Epidermal melanocyte (primary cell): ENCODE data around the gene SPDYA.
"Not testable (repeated sequence)": the region's sequence is repeated elsewhere in the genome, so short reads cannot be mapped to it uniquely, and the experiment has no call there.

Experiments used
- DNase-seq: peaks from one replicate; pipeline ENCODE4 v3.0.0; 2011; ENCODE audit warnings: low spot score; ENCODE audit not compliant: insufficient read length

SPDYA gene

DNA sequence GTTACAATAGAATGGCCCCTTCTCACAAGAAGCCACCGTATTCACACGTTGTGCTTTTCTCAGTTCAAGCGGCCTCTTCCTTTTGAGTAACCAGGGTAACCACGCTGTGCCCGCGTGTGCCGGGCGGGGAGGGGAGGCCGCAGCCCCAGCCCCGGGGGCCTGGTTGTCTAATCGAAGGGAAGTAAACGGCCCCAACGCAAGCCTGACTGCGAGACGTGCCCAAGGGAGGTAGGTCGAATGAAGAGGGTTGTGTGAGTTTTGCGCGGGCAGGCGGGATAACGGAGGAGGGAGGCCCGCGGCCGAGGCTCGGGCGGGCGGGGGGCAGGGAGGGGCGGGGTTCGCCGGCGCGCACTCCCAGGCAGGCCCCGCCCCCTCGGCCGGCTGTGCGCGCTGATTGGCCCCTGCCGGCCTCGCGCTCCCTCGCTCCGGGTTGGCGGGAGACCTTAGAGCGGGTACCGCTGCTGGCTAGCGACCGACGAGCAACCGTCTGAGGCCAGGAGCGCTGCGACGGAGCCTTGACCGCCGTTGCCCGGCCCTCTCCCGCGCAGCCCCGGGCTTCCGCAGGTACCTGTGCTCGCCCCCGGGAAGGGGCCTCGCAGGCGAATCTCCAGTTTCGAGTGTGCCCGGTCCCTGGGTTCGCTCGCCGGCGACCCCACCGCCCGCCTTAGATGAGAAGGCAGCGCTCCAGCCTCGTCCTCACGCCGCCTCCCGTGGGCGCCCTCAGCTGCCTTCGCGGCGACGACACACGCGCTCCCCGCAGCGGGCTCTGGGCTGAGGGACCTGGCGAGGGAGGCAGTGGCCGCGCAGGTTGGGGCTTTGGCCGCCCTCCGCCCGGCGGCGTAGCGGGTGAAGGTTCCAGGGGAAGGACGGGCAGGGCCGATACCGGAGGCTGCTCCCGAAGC is at the start of gene SPDYA:
Gene SPDYA, plus strand, starts transcription at position 451 of the 902 bp plus-strand sequence. CDS start 5,181 bp downstream, outside the sequence.
- peak; percentile 40 for DNase-seq

DNA sequence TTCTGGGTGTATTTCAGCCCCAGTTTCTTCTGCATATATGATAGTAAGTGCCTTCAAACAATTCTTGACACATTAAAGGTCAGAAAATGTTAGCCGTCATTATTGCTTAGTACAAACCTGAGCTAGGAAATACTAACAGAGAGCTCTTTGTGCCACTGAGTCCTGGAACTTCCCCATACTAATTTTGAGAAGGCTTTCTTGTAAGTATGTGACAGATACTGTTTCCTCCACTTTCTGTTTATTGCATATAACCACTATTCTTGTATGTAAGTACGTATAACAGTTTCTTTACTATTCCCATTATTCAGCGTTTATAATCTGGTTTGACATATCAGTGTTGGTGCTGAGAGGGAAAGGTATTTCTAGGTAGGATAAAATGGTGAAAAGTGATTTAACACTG is 49.2 kb upstream of the SPDYA start:
- DNase-seq = no peak

DNA sequence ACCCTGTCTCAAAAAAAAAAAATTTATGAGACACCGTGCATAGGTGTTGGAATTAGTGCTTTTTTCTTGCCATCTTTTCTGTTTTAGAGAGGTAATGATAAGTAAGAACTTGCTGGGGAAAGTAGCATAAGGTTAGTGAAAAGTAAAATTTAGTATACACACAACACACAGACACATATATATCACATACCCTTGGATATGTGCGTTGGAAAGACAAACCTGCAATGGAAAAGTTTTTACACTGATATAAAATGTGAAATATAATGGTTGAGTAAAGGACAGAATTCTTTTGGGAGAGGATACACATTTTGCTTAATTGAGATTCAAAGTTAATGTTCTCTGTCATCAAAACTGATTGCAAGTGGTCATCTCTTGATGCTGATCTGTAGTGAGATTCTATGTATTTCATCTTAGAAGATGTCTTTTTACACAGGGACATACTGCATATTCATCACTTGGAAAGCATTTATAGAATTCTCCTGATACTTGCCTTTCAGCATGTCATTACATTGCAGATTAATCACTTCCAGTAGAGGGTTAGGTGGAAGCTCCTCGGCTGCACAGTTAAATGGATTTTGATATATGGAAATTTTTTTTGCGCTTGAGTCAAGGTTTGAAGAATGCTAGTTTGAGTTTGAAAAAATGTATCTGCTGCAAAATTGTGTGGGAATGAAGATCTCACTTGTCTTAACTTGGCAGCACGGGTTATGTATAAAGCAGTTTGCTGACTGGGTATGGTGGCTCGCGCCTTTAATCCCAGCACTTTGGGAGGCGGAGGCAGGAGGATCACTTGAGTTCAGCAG is 45.5 kb upstream of the SPDYA start:
- no peak for DNase-seq

DNA sequence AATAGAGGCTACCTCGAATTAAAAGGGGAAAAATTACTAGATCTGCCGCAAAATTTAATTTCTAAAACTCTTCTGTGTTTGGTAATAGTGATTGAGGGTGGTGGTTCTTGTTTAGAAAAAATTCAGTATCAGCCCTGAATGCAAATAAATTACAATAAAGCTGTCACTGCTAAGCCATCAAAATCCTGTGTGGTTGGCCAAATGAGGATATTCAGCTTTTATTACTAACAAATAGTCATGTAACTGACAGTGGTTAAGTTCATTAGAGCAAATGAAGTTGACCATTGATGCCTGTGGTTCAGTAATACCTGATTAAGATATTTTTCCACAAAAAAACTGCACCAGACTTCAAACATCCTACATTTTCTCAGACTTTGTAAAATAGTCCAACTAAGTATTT is 44.6 kb upstream of the SPDYA start:
- no peak for DNase-seq

DNA sequence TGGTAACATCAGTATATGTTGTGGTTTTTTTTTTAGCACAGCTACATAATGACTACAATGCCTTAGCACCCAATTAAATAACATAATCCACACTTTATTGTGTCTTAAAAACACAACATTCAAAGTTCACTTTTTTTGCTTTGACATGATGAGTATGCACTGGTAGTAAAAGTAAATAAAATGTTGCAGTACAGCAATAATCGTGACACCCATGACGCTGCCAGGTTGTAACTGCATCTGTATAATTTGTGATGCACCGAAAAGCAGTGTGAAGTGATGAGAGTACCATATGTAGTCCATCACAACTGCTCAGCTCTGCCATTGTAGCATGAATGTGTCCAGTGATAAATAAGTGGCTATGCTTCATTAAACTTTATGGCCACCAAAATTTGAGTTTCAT is 43.3 kb upstream of the SPDYA start:
- DNase-seq = no peak

DNA sequence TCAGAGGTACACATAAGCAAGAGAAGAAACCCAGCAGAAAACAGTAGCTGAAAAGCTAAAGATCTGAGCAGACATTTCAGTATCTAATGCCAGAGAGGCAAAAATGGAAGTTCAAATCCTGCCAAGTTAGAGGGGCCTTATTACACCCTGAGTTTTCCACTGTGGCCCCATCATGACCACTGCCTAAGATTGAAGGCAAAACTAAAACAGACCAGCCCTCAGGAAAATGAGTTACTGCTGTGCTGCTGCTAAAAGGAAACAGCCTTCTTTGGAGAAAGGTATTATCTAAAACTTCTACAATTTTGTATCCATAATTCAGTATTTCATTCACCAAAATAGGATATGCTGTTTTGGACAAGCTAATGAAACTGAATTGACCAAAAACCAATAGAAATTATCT is 42.2 kb upstream of the SPDYA start:
- DNase-seq = no peak

DNA sequence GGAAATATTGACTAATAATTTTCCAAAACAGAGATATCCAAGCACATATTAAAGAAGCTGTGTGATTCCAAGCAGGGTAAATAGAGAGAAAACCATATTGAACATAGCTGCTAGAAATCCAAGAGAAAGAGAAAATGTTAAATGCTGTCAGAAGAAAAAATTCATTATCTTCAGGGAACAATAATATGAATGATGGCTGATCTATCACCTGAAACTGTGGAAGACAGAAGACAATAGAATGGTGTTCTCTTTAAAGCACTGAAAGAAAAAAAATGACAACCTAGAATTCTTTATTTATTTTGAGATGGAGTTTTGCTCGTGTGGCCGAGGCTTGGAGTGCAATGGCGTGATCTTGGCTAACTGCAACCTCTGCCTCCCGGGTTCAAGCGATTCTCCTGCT is 41.7 kb upstream of the SPDYA start:
- DNase-seq = no peak

DNA sequence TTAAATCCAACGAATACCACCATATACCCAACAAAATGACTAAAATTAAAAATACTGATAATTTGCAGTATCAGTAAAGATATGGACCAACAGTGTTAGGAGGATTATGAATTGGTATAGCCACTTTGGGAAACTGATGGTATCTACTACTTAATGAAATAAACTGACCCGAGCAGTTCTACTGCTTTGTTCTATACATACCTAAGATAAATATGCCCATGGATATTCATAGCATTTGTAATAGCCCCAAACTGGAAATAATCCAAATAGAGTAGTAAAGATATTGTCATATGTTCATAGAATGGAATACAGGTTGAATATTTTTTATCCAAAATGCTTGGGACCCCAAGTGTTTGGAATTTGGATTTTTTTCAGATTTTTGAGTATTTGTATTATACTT is 38.3 kb upstream of the SPDYA start:
- DNase-seq = no peak

DNA sequence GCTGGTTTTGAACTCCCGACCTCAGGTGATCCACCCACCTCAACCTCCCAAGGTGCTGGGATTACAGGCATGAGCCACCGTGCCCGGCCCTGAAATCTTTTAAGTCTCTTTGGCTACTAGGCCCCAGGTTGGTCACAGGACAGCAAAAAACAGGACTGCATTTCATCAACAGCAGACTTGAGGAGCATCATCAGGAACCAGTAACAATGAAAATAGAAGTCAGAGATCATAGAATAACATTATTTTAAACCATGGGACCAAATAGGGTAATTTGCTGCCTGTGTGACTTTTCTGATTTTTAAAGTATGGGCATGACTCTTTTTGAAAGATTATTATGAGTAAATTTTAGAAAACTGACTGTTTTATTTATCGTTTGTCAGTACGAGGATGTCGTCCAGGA is 34.2 kb upstream of the SPDYA start:
- no peak for DNase-seq

DNA sequence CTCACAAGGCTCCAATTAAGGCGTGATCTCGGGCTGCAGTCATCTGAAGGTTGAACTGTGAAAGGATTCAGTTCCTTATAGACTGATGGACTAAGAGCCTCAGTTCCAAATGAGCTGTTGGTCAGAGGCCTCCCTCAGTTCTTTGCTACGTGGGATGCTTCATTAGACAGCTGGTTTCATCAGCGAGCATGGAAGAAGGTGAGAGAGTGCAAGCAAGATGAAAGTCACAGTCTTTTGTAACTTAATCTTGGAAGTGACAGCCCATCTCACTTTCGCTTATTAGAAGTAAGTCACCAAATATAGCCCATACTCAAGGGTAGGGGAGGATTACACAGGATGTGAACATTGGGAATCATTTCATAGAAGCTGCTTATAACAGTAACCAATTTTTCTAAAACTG is 32.2 kb upstream of the SPDYA start:
- no peak for DNase-seq

DNA sequence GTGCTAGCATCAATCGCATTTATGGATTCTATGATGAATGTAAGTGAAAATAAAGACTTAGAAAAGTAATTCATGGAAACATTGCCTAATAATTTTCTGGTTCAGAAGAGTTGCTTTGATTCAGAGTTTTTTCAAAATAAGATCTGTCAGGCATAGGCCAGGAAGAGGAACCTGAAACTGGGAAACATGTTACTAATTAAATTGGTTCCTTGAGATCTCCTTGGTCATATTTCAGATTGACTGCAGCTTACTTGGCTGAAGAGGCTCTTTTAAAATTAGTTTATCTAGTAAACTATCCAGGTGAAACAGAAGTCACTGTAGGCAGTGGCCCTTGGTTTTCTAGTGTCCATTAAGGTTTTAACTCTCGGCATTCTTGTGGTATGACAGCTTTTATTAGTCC is 31.6 kb upstream of the SPDYA start:
- no peak for DNase-seq

DNA sequence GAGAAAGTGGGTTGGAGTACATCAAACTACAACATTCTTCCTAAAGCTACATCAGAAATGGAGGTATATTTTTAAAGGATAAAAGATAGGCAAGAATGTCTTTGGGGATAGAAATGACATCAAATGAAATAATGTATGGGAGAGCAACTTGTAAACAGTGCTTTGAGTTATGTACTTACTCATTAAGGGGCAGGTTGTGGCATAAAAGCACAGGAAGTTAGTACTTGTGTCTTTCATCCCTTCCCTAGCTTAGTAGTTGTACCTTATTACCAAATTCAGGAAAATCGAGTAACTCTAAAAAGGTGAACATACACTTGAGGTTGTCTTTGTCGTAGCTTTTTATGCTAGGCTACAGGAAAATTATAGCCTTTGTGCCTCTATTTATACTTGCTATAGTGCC is 30.1 kb upstream of the SPDYA start:
- no peak for DNase-seq

DNA sequence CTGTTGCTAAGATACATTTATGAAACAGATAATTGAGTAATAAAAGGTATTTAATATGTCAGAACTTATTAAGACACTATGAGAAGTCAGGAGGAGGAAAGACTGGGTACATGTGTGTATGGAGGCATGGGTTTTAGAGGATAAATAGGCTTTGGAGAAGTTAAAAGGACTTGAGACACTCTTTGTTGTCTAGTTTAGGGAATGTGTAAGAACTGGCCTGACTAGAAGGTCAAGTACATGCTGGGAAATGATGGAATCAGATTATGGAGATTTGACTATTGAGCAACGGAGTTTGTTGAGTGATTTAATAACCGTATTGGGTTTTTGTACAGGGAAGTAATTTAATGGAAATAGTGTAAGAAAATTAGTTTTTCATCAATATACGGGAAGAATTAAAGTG is 28.2 kb upstream of the SPDYA start:
- no peak for DNase-seq

DNA sequence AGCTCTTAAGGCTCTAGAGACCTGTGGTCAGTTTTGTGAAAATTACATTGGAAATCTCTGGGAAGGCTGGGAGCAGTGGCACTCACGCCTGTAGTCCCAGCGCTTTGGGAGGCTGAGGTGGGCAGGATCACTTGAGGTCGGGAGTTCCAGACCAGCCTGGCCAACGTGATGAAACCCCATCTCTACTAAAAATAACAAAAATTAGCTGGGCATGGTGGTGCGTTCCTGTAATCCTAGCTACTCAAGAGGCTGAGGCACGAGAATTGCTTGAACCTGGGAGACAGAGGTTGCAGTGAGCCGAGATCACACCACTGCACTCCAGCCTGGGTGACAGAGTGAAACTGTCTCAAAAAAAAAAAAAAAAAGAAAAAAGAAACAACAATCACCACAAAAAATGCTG is 26.1 kb upstream of the SPDYA start:
- DNase-seq = not testable (repeated sequence)

DNA sequence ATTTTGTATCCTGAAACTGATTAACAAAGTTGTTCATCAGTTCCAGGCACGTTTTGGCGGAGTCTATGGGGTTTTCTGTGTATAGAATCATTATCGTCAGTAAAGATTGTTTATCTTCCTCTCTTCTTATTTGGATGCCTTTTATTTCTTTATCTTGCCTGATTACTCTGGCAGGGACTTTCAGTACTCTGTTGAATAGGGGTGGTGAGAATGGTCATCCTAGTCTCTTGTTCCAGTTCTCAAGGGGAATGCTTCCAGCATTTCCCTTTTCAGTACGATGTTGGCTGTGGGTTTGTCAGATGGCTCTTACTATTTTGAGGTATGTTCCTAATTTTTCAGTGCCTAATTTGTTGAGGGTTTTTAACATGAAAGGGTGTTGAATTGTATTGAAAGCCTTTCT is 14.0 kb upstream of the SPDYA start:
- DNase-seq = no peak

DNA sequence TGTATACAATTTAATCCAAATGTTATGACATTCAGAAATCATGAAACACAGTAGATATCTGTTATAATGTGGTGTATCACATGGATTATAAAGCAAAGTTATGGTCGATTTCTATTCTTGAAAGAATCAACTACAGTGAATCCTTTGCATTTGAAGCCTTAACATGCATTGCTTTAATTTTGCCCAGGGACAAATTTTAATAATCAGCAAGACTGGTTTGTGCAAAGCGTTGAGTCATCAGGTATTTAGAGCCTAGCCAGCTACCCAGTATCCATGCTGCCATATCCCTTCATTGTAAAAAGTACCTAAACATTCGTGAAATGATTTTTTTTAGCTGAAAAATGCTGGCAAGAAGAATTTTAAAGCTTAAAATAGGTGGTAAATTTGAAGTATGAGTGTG is 8.9 kb upstream of the SPDYA start:
- DNase-seq = no peak

DNA sequence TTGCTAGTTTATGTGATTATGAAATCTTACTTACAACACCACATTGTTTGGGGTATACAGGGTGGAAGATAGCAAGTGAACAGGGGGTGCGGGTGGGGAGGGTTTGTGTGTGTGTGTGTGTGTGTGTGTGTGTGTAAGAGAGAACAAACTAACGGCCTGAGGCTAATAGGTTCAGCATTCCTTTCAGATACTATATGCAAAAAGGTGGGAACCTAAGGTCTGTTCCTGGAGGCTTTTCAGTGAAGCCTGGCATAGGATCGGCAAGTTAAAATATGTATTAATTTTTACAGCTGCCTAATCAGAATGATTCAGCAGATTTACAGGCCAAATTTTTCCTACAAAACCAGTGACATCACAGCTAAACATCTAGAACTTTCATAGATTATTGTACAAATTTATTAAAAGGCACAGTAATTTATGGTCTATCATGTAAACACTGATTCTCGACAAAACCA is 7.6 kb upstream of the SPDYA start:
- DNase-seq = no peak

DNA sequence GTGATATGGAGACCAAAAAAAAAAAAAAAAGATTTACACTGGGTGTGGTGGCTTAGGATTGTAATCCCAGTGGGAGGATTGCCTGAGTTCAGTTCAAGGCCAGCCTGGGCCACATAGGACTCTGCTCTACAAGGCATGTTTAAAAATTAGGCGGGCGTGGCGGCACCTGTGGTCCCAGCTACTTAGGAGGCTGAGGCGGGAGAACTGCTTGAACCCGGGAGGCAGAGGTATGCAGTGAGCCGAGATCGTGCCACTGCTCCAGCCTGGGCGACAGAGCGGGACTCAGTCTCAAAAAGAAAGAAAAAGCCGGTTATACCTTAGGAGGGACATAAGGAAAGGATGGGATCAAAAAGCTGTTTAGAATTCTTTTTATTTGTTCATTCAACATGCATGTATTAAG is 707 bp upstream of the SPDYA start:
- no peak for DNase-seq

DNA sequence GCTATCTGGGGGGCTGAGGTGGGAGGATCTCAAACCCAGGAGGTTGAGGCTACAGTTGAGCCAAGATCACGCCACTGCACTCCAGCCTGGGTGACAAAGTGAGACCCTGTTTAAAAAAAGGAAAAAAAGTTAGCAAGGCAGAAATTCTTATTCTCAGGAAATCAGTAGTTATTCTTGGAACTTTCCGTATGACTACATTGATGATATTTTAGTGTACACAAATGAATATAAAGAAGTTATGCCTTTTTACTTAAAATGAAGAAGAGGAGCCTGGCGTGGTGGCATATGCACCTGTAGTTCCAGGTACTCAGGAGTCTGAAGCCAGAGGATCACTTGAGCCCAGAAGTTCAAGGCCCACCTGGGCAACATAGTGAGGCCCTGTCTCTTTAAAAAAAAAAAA is 7.4 kb downstream of the SPDYA start:
- DNase-seq = no peak

DNA sequence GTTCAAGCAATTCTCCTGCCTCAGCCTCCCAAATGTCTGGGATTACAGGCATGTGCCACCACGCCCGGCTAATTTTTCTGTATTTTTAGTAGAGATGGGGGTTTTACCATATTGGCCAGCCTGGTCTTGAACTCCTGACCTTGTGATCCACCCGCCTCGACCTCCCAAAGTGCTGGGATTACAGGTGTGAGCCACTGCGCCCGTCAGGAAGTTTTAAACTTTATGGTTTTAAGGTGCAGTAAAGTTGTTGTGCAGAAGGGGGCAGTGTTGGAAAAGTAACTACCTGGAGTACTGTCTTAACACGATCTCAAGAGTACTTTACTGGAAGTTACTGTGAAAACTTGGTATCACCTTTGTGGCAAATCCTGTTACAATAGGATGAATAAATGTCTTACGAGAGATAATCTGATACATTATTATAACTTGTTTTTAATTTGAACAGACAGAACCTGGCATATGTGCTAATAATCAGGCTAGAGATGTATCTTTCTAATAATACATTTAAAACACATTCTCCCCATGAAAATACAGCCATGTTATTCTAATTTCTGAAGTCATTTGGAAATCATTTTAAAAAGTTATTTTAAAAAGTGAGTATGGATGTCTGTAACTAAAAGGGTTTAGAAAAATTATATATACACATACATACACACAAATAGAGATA is 10.8 kb downstream of the SPDYA start:
- DNase-seq = no peak

DNA sequence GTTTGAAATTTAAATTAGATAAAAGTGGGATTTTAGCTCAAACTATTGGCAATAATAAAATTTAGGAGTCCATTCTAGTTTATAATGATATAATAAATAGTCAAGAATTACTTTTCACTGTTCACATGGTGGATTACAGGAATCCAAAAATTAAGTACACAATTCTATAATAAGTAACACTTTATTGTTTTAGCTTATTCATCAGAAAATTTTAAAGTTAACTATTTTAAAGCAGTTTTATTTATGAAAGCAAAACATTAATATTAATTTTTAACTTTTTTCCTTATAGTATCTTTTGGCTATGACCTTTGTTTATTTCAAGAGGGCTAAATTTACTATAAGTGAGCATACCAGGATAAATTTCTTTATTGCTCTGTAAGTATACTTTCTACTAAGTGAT is 11.4 kb downstream of the SPDYA start:
- DNase-seq = no peak

DNA sequence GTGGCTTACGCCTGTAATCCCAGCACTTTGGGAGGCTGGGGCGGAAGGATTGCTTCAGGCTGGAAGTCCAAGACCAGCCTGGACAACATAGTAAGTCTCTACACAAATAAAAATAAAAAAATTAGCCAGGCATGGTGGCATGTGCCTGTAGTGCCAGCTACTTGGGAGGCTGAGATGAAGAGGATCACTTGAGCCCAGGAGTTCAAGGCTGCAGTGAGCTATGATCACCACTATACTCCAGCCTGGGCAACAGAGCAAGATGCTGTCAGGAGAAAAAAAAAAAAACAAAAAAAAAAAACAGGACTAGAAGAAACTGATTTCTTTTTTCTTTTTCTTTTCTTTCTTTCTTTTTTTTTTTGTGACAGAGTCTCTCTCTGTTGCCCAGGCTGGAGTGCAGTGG is 13.6 kb downstream of the SPDYA start:
- no peak for DNase-seq
